Stimulated activated CD4-positive, alpha-beta T cell treated with anti-CD3 and anti-CD28 coated beads, Interleukin-2, amount 100 ng/mL, for 24 hours (primary cell): ENCODE results near the gene DHRS12.

Experiments
- DNase-seq, 2 donors: peaks; one replicate each; pipeline ENCODE4 v3.0.0-alpha.2; 2020

Gene DHRS12

DNA sequence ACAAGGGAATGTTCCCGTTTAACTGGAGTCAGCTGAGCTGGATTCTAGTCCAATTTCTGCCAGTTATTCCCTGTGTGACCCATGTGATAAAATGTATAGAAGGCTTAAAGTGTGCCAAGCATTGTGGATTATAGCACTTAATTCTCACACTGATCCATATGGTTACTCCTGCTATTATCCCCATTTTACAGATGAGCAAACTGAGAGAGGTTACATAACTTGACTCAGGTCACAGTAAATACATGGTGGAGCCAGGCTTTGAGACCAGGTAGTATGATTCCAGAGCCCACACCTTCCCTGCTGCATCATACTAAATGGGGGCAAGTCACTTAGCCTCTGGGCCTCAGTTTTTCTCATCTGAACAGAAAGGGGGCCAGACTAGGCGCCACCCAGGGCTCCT, 2.0 kb upstream of the DHRS12 start:
- no peak for DNase-seq

DNA sequence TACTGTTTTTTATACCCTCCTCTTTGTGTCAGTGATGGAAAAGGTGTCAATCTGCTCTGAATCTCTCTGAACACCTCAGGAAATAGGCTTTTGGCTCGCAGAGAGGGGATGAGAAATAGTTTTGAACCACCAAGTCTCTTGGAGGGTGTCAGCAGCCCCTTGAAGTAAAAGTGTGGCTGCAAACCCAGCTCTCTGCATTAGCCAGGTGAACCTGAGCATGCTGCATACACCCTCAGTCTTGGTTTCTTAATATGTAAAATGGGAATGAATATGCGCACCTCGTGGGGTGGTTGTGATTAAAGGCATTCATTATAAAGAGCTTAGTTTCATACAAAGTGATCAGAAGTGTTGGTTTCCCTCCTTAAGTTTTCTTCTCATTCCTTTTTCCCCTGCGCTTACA, 1.4 kb upstream of the DHRS12 start:
- no peak for DNase-seq

DNA sequence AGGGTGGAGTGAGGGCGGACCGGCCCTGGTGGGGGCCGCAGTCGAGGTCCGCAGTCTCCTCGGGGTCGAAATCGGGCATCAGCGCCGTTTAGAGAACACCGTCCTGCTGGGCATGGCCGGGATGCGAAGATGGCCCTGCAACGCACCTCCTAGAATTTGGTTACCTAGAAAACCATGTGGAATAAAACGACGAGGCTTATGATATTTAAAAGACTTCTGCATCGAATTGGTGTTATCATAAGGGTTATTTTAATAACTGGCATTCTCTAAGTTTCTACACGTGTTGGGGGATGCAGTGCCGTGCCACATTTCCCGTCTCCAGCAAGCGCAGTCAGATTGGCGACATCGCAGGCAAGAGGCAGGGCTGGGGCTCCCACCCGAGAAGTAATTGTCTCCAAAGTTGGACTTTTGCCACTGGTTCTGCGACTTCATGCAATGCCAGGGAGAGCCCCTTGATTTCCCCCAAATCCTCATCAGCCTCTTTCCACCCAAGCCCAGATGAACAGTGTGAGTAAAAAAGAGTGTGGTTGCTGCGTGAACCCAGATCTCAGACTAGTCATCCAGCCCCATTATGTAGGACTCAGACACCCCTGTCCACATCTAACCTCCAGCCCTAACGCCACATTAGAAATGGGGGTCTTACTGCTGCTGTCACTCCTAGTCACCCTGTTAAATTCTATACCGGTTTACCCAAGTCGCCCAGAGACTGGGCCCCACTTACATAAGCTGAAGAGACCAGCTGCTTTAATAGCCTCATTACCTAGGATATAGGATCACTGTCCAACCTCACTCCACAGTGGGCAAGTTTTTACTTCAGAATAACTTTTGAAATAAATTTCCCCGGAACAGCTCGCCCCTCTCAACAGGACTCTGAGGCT, 571 bp upstream of the DHRS12 start:
- peak; percentile 54 to 57 for DNase-seq

DNA sequence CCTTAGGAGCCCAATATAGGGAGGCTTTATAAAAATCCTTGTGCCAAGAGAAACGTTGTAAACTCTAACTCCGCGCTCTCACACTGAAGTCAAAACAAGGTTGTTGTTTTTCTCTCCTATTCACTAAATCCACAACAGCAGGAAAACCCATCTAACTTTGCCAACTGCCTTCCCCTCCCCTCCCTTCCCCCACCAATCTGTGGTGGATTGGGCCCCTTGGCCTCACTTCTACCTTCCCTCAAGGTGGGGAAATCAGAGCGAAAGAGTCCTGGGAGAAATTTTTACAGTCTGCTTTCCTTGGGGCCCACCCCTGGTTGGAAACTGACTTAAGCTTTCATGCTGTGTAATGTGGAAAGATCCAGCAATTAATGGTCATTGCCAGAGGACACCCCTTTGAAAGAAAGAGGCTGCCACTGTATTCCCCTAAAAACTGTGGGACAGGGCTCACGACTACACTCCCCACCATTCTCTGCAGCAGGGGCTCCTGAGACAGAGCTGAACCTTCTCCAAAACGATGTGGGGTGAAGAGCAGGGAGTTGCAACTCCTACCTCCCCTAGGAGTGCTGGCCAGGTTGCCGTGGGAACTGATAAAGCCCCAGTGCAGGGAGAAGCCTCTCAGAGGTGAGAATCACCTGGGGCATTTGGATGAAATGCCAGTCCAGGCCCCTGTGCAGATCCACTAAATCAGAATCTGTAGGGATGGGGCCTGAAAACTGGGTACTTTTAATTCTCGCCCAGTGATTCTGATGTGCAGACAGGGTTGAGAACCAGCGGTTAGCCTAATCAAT, 1.1 kb downstream of the DHRS12 start:
- no peak for DNase-seq

DNA sequence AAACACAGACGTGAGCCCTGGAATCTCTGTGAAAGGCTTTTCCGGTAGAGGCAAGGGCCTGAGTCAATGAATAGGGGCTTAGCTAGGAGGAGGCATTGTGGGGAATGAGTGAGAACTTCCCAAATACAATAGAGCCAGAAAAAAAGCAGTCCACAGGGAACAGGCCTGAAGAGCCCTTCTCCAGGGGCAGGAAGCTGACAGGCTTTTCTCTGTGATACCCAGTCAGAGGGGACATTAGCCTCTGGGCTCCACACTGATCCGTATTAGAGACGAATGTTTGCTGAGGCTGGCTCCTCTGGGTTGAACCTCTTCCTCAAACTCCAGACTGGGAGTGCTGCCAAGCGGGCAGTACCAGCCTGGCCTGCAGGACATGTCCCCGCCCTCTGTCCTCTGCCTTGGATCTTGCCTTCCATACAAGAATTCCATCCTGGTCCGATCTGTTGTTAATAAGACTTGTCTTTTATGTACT, 2.3 kb downstream of the DHRS12 start:
- no peak for DNase-seq

DNA sequence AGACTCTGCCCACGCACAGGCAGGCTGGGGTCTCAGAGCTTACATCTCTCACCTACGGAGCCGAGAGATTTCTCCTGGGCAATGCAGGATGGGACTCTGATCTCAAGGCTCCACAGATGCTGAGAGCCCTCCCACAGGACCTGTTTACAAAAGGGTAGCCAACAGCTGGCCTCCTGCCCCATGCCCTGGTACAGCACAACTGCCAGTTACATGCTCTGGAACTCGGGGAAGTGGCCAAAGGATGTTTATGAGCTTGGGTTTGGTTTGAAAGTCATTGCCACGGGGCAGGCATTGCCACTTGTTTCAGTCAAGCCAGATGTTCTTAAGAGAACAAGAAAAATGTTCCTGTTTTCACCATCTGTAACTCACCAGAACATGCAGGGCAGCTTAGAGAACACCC, 3.5 kb downstream of the DHRS12 start:
- no peak for DNase-seq

DNA sequence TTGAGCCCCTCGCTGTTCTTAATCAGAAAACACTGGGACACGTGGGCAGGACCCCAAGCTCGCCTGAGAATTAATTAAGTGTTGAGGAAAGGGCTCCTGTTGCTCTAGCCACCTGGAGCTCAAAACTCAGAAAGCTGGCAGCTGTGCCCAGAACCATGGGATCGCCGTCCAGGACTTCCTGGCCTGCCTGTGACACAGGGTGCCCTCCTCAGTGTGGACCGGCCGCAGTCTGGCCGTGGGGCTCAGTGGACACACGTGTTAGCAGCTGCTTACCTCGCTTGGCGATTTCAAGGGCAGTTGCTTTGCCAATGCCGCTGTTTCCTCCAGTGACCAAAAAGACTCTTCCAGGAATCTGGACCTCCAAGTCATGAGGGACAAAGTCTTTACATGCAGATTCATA, 4.7 kb downstream of the DHRS12 start:
- no peak for DNase-seq

DNA sequence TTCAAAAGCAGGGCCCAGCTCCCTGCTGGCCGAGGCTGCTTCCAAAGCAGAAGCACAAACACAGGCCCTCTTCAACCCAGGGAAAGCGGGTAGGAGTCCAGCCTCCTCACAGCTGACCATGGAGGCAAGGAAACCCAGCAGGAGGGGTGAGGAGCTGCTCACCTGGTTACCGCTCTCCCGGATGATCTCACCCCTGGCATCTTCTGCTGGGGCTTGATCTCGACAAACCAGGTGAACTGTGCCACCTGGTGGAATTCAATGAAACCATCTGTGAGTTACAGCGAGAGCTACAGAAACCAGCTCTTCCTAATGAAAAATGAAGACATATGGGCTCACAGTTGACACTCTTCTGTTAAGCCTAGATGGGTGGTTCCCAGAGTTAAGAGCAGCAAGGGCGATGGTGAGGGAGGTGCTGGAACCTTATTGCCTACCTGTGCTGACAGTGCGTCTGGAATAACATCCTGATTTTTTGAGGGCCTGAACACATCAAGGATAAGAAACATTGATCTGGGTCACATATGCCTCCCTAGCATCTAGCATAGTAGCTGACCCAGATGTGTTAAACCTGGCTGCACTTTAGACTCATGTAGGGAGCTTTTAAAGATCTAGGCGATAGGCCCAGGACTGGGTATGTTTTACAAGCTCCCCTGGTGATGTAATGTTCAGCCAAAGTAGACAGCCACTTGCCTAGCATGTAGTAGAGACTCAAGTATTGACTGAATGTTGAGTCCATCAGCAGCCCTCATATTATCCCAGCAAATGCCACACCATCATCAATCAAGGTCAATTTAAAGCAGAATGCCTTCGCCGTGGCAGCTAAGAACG, 6.1 kb downstream of the DHRS12 start:
- peak; percentile 51 to 66 for DNase-seq

DNA sequence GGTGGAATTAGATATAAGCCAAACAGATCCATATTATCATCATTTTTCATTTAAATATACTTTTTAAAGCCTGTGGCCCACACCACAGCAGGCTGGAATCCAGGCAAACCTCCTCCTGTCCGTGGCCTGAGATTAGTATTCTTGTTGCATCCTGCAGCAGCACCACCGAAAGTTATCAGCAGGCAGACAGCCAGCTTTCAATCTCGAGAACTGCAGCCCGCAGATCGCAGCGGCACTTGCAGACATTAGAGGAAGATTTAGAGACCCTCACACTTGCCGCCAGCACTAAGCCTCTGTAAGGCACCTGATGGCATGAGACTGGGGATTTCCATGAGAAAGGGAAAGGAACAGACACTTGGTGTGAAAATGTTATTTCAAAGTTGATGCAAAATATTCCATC, 7.4 kb downstream of the DHRS12 start:
- no peak for DNase-seq

DNA sequence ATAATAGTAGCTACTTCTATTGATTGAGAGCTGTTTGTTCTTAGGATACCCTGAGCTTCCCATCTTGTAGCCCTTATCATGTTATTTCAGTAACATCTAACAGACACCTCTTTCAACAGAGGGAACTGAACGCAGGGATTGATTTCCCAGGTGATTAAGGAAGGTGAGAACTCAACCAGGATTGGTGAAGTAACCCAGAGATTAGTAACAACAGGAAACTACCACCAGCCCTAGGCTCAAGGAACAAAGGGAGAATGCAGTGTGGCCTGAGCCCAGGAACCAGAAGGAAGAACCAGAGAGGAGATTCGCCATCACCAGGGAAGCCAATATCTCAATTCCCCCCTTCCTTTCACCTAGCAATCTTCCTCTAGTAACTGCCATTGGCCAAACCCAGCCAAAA, 8.5 kb downstream of the DHRS12 start:
- DNase-seq: no peak

DNA sequence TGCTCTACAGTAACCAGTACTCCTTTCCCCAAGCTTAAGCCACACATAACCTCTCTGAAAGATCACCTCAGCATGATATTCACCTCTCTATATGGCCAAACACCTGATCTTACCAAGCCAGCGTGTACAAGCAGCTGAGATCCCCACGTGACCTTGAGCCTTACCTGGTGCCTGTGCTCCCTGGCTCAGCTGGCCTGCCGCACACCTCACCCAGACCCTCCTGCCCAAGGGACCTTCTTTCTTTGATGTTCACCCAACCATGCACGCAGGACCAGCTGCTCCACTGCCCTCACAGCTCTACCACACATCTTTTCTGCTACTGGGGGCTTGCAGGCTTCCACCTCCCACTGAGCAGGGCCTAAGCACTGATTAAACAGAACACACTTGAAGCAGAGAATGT, 9.0 kb downstream of the DHRS12 start:
- DNase-seq: no peak

DNA sequence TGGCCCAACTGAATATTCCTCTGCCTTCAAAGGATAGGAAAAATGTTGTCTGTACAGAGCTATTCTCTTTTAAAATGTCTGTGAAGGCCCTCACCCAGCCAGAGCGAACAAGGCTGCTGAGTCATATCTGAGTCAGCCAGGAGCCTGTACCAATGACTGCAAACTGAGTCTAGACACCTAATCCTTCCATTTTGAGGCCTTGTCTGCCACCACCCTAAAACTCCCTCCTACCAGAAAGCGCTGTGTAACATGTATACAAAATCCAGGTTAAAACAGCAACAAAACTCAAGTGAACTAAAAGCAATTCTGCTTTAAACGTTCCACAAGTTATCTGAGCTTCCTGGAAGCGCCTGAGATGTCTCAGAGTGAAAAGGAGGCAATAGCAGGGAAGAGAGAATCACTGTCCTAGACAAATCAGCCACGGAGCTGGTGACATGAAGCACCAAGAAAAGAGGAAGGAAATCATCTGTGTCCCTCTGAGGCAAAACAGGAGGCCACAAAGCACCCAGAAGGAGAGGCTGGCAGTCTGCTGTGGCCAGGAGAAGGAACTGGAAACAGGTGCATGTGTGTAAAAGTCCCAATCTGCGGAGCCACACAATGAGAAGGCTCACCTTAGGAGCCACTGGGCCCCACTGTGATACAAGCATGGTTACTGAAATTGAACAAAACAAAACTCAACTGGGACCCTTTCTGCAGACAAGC, 10.2 kb downstream of the DHRS12 start:
- peak; percentile 63 to 66 for DNase-seq

DNA sequence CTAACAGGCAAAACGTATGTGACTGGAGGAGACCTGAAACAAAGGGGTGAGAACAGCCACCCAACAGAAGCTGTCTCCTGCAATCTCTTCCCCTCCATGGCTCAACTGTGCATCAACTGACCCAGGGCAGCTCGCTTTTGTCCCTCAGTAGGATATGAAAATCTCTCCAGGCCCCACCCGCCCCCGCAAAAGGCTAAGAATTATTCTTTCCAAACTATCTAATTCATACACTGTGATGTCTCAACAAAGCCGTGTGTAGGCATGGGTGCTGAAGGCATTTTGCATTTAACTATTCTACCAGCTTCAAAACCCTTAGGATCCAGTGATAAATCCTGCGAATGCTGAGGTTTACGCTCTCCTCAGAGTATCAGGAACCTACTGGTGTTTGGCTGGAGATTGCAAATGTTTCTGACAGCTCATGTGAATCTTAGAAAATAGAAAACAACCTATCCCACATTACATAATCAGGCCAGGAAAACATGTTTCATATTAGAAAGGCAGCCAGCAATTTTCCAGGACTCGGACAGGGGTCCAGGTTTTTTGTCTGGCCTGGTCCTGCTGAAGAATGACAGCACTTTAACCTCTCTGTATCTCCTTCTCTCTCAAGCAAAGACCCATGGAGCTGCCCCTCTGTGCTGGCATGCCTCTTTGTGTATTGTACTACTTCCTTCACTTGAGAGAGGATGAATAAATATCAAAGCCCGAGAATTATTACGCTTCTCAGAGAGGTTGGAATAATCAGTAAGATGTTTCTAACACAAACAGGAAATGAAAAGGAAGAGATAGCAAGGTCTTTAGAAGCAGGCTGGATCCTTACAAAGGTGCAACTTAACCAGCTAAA, 17.3 kb downstream of the DHRS12 start:
- DNase-seq: no peak

DNA sequence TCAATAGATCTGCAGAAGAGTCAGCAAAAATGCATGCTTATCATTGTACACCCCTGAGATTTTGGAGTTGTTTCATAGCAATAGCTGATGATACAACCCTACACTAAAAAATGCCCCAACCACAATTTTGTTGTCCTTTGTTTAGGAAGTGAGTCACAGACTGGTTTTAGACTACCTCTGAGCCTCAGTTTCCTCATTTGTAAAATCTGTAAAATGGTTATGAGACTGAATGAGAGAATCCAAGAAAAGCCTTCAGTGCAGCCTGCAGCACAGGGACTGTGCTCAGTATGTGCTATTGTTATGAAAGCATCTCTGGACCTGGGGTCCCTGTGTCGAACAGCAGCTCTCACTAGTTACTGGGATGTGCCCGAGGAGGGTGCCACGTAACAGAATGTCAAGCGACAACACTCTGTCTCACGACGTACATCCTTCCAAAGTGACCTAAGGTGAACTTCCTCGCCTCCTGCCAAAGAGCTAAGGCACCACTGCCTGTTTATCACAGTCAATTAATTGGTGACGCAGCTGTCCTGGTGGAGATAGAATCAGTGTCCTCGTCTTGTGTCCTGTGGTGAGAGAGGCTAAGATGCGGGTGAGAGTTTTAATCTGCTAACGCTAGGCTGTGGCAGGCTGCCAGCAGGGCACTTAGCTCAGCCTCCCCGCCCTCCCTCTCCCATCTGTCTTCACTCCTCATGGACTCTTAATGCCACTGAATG, 18.1 kb downstream of the DHRS12 start:
- DNase-seq: no peak

DNA sequence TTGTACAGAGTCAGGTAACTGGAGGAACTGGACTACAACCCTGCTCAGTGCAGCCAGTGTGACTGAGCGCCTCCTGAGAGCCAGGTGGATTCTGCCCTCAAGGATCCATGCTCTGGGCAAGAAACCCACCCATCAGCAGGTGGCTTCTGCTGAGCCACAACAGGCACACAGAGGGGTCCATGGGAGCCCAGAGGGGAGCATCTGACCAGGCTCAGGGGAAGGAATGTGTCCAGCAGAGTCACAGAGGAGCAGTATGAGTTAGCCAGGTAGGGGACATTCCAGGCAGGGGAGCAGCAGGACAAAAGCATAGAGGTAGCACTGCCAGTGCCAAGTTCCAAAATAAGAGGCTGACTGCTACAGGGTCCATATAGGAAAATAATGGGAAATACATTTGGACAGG, 19.9 kb downstream of the DHRS12 start:
- no peak for DNase-seq

DNA sequence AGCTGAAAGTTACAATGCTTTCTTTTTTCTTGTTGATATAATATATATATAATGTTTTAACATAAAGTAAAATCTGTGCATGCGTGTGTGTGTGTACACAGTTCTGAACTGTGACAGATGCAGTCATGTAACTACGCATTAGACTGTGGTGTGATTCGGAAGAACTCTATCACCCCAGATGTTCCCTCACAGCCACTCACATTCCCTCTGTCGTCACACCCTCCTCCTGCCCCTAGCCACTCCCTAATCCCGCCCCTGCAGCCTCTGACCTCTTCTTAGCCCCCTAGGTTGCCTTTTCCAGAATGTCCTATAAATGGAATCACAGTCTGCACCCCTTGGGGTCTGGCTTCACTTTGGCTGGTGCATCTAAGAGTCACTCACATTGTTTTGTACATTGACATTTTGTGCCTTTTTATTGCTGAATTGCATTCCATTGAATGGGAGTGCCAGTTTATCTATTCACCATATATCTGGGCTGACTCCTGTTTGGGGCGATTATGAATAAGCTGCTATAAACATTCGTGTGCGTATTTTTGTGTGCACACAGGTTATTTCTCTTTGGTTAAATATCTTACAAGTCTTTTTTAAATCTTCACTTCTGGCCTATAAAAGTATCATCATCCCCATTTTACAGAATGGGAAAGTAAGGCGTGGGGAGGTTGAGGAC, 20.4 kb downstream of the DHRS12 start:
- DNase-seq: no peak

DNA sequence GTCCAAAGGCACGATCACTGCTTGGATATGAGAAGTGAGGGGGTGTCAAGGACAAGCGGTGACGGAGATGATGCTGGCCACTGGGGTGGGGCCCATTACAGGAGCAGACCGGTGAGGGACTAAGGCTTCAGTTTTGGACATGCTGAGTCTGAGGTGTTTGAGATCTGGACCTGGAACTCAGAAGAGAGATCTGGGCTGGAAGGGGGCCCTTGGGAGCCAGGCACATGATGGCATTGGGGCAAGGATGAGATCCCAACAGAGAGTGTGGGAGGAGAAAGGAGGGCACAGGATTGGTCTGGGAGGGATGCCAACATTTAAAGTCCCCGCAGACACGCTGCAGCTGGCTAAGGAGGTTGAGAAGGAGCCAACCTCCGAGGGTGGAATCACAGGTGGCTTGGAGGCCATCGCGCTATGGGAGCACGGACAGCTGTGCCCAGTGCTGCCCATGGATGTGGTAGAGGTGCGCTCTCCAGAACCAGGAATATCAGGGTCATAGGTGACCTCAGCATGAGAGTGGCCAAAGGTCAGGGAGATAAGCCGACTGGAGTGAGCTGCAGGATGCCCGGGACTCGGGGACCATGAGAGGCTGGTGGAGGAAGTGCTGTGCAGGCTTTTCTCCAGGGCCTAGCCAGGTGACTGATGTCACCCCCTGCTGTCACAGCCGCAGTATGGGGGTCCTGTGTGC, 21.8 kb downstream of the DHRS12 start:
- DNase-seq: no peak

DNA sequence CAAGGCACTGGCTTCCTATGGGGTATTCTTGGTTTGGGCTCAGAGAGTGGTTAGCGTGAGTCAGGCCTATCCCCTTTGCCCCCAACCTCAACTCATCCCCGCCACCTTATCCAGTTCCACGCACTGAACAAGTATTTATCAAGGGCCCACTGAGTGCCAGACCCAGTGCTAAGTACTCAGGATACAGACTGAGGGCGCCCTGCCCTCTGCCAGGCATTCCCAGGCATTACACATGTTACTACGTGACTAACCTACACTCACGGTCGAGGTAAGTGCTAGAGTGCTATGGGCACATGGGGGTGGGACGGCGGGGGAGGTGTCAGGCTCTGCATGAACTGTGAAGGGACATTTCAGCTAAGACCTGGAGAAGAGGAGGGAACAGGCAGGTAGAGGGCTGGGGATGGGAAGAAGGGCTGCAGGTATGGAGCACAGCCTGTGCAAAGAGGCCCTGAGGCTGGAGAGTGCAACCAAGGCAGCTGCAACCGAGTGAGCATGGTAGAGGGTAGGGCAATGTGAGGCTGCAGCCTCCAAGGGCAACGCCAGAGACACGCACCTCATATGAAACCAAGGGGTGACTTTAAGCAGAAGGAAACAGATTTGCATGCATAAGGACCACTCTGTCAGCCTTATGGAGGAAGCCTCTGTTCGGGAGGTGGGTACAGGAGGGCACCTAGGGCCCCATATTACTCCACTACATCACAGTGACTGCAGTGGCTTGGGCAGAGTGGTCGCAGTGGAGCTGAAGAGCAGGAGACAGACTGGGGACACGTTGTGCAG, 22.5 kb downstream of the DHRS12 start:
- no peak for DNase-seq

DNA sequence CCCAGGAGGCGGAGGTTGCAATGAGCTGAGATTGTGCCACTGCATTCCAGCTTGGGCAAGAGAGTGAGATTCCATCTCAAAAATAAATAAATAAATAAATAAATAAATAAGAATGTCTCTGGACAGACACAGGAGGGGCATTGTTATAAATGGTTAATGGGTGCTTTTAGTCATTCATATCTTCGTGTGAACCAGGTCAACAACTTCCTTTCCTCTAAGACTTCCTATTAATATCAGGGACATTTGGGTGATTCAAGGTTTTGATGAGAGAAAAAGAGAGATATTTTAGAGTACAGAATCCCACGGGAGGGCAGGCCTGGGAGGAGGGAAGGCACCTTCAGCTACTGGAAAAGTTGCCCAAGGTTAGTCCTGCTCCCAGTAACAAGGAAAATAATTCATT, 23.9 kb downstream of the DHRS12 start:
- DNase-seq: no peak
